Measurements from ENCODE around the gene PTPN21.

PTPN21 gene

DNA sequence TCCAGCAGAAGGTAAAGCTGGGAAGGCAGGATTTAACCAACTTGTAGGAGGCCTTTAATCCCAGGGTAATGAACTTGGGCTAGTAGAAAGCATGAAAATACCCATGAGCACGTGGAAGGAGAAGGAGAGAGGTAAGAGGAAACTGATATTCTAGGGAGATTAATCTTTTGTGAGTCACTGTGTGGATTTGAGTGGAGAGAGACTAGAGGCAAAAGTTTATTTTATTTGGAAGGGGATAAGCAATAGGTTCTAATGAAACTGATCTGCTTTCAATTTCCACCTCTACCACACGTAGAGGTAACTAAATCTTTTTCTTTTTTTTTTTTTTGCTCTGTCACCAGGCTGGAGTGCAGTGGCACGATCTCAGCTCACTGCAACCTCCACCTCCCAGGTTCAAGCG, 52.1 kb downstream of the PTPN21 start:
- Histone ChIP-seq H3K4me3 (replicated peaks; ENCODE audit: insufficient read depth, low read length) (no peak overlapping the region), H3K27ac (replicated peaks) (no peak overlapping the region), H3K27me3 (ENCODE audit: insufficient read depth, poor library complexity, severe bottlenecking) (no peaks in the 10 kb centered on the region)
- TF ChIP-seq CTCF (IDR thresholded peaks at IDR 0.05; ENCODE audit: insufficient read depth, low read length) (no peak), POLR2AphosphoS5 (IDR thresholded peaks at IDR 0.05; ENCODE audit: low read depth) (no peak)
- TF ChIP-seq, protein P1, sequence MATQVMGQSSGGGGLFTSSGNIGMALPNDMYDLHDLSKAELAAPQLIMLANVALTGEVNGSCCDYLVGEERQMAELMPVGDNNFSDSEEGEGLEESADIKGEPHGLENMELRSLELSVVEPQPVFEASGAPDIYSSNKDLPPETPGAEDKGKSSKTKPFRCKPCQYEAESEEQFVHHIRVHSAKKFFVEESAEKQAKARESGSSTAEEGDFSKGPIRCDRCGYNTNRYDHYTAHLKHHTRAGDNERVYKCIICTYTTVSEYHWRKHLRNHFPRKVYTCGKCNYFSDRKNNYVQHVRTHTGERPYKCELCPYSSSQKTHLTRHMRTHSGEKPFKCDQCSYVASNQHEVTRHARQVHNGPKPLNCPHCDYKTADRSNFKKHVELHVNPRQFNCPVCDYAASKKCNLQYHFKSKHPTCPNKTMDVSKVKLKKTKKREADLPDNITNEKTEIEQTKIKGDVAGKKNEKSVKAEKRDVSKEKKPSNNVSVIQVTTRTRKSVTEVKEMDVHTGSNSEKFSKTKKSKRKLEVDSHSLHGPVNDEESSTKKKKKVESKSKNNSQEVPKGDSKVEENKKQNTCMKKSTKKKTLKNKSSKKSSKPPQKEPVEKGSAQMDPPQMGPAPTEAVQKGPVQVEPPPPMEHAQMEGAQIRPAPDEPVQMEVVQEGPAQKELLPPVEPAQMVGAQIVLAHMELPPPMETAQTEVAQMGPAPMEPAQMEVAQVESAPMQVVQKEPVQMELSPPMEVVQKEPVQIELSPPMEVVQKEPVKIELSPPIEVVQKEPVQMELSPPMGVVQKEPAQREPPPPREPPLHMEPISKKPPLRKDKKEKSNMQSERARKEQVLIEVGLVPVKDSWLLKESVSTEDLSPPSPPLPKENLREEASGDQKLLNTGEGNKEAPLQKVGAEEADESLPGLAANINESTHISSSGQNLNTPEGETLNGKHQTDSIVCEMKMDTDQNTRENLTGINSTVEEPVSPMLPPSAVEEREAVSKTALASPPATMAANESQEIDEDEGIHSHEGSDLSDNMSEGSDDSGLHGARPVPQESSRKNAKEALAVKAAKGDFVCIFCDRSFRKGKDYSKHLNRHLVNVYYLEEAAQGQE (IDR thresholded peaks at IDR 0.05; ENCODE audit: insufficient replicate concordance, low read depth), result no peak
- DNase-seq (ENCODE audit: low read depth in 1 of 2, low spot score in 1 of 2), result no peak

DNA sequence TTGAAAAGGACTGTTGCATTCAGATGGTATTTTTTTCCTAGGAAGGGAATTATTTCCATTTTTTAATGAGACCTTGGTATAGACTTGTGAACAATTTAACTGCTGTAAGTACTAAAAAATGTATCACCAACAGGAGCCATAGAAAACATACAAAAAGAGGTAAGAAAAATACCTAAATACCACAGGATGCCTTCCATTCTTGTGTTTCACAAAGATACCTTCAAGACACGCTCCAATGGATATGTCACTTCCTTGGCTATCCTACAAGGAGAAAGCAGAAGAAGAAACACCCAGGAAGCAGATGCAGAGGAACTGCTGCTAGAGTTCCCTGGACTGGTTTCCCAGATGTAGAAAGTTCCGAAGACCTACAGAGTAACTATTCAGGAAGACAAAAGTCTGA, 54.2 kb downstream of the PTPN21 start:
- H3K4me3 ChIP-seq (replicated peaks; ENCODE audit: insufficient read depth, low read length), result no peak overlapping the region
- no peak overlapping the region for H3K27ac ChIP-seq (replicated peaks)
- TF ChIP-seq, protein P1 (IDR thresholded peaks at IDR 0.05; ENCODE audit: insufficient replicate concordance, low read depth), result no peak
- TF ChIP-seq CTCF (IDR thresholded peaks at IDR 0.05; ENCODE audit: insufficient read depth, low read length) (no peak), SPI1 (IDR thresholded peaks at IDR 0.05; ENCODE audit: borderline replicate concordance, low read depth) (no peak), POLR2AphosphoS5 (IDR thresholded peaks at IDR 0.05; ENCODE audit: low read depth) (no peak), GABPA (IDR thresholded peaks at IDR 0.05; ENCODE audit: low read depth) (no peak)
- H3K27me3 ChIP-seq (ENCODE audit: insufficient read depth, poor library complexity, severe bottlenecking), result no peaks in the 10 kb centered on the region
- DNase-seq (ENCODE audit: low read depth in 1 of 2, low spot score in 1 of 2), result no peak

- Histone ChIP-seq H3K27ac (replicated peaks) (no peak overlapping the region), H3K4me3 (replicated peaks; ENCODE audit: insufficient read depth, low read length) (no peak overlapping the region), H3K27me3 (ENCODE audit: insufficient read depth, poor library complexity, severe bottlenecking) (no peaks in the 10 kb centered on the region)
- no peak for DNase-seq (ENCODE audit: low read depth in 1 of 2, low spot score in 1 of 2)
- TF ChIP-seq CTCF (IDR thresholded peaks at IDR 0.05; ENCODE audit: insufficient read depth, low read length) (no peak), POLR2AphosphoS5 (IDR thresholded peaks at IDR 0.05; ENCODE audit: low read depth) (no peak), SPI1 (IDR thresholded peaks at IDR 0.05; ENCODE audit: borderline replicate concordance, low read depth) (no peak), GABPA (IDR thresholded peaks at IDR 0.05; ENCODE audit: low read depth) (no peak)
- TF ChIP-seq, protein P1 (IDR thresholded peaks at IDR 0.05; ENCODE audit: insufficient replicate concordance, low read depth), result no peak
Measured at GRCh38 chr14:88499225-88499624, 55.6 kb downstream of the PTPN21 start.

Measured in HL-60 (cell line).